Glutamatergic neuron (in vitro differentiated cells): ENCODE results near the gene ELL2. TPM values are rescaled to one million over a fixed set of nuclear protein-coding genes. Genes with fewer than 3 reads are reported as not detected.

Experiments
- DNase-seq: peaks from one replicate; pipeline ENCODE4 v3.0.0; 2022
- H3K27ac Mint-ChIP-seq: one replicate; pipeline ENCODE4 v1.8.0; 2020; ENCODE audit warnings: mild to moderate bottlenecking, mixed read lengths, inconsistent platforms; ENCODE audit not compliant: unreplicated experiment
- H3K27me3 Mint-ChIP-seq: one replicate; pipeline ENCODE4 v1.8.0; 2020; ENCODE audit warnings: mild to moderate bottlenecking, moderate library complexity, mixed read lengths, inconsistent platforms; ENCODE audit not compliant: unreplicated experiment
- H3K36me3 Mint-ChIP-seq: one replicate; pipeline ENCODE4 v1.8.0; 2020; ENCODE audit warnings: mild to moderate bottlenecking, mixed read lengths, inconsistent platforms; ENCODE audit not compliant: unreplicated experiment
- H3K4me1 Mint-ChIP-seq: one replicate; pipeline ENCODE4 v1.8.0; 2020; ENCODE audit warnings: mild to moderate bottlenecking, low read depth, mixed read lengths, inconsistent platforms; ENCODE audit not compliant: unreplicated experiment
- H3K4me3 Mint-ChIP-seq: one replicate; pipeline ENCODE4 v1.8.0; 2020; ENCODE audit warnings: mild to moderate bottlenecking, mixed read lengths, inconsistent platforms; ENCODE audit not compliant: unreplicated experiment
- H3K9me3 Mint-ChIP-seq: one replicate; pipeline ENCODE4 v1.8.0; 2020; ENCODE audit warnings: mild to moderate bottlenecking, moderate library complexity, mixed read lengths, inconsistent platforms; ENCODE audit not compliant: unreplicated experiment
- CTCF ChIP-seq: fragments of 200-600 bp; sonication (generic); IDR thresholded peaks from one replicate; pipeline ENCODE4 v1.5.0; 2021; ENCODE audit not compliant: partially characterized antibody, unreplicated experiment
- total RNA-seq: library from RNA; stranded (reverse); fragmentation: NEBNext Ultra II Directional; extraction: Animal tissue kit (Norgen Biotek cat#: 25700); gene quantifications from one replicate; pipeline ENCODE4 v1.2.1, GENCODE V29; 2021; ENCODE audit not compliant: unreplicated experiment

The ELL2 gene
- total RNA-seq, 1 donor from 2014 or later: 97.0 TPM

- Mint-ChIP-seq H3K27ac (no peak overlapping the region), H3K9me3 (no peaks in the 10 kb centered on the region), H3K4me3 (no peak overlapping the region), H3K27me3 (no peaks in the 10 kb centered on the region), H3K4me1 (peaks cover 7% of the 10 kb centered on the region), H3K36me3 (no peaks in the 10 kb centered on the region)
- no peak for TF ChIP-seq CTCF
- no peak for DNase-seq
Measured at GRCh38 chr5:95988877-95989276, 27.2 kb upstream of the ELL2 start.

GRCh38 chr5:95988094-95988493 is 26.4 kb upstream of the ELL2 start:
- H3K9me3 Mint-ChIP-seq: no peaks in the 10 kb centered on the region
- DNase-seq: no peak
- no peaks in the 10 kb centered on the region for H3K27me3 Mint-ChIP-seq
- H3K4me3 Mint-ChIP-seq: no peak overlapping the region
- H3K27ac Mint-ChIP-seq: no peak overlapping the region
- no peaks in the 10 kb centered on the region for H3K36me3 Mint-ChIP-seq
- H3K4me1 Mint-ChIP-seq: peaks cover 7% of the 10 kb centered on the region
- TF ChIP-seq CTCF: no peak

GRCh38 chr5:95986937-95987520 is 25.4 kb upstream of the ELL2 start:
- TF ChIP-seq CTCF: no peak
- DNase-seq: no peak
- no peaks in the 10 kb centered on the region for H3K36me3 Mint-ChIP-seq
- H3K4me1 Mint-ChIP-seq: peaks cover 4% of the 10 kb centered on the region
- H3K27me3 Mint-ChIP-seq: no peaks in the 10 kb centered on the region
- no peak overlapping the region for H3K27ac Mint-ChIP-seq
- H3K4me3 Mint-ChIP-seq: no peak overlapping the region
- H3K9me3 Mint-ChIP-seq: no peaks in the 10 kb centered on the region

- Mint-ChIP-seq H3K36me3 (no peaks in the 10 kb centered on the region), H3K4me1 (peaks cover 4% of the 10 kb centered on the region), H3K27me3 (no peaks in the 10 kb centered on the region), H3K9me3 (no peaks in the 10 kb centered on the region), H3K27ac (no peak overlapping the region), H3K4me3 (no peak overlapping the region)
- TF ChIP-seq CTCF: no peak
- DNase-seq: no peak
Measured at GRCh38 chr5:95986001-95986400, 24.4 kb upstream of the ELL2 start.

GRCh38 chr5:95985249-95985648 is 23.6 kb upstream of the ELL2 start:
- H3K4me1 Mint-ChIP-seq: peaks cover 4% of the 10 kb centered on the region
- no peaks in the 10 kb centered on the region for H3K36me3 Mint-ChIP-seq
- no peak for DNase-seq
- no peaks in the 10 kb centered on the region for H3K9me3 Mint-ChIP-seq
- no peak overlapping the region for H3K4me3 Mint-ChIP-seq
- no peak for TF ChIP-seq CTCF
- H3K27me3 Mint-ChIP-seq: no peaks in the 10 kb centered on the region
- no peak overlapping the region for H3K27ac Mint-ChIP-seq
